KMS-11 (cell line): ENCODE data around the gene AGTR1.

Experiments used
- H2AFZ ChIP-seq: fragments of 200-600 bp; sonication (generic); 2 replicates; pipeline ENCODE4 v1.6.1; 2016; ENCODE audit warnings: antibody characterized with exemption, mixed run types, low read depth
- H3K27ac ChIP-seq: fragments of 200-600 bp; sonication (generic); 2 replicates; pipeline ENCODE4 v1.6.1; 2016; ENCODE audit warnings: mild to moderate bottlenecking, mixed run types
- H3K27me3 ChIP-seq: fragments of 200-600 bp; sonication (generic); 2 replicates; pipeline ENCODE4 v1.6.1; 2017; ENCODE audit warnings: mild to moderate bottlenecking, low read depth, mixed run types, moderate library complexity; ENCODE audit not compliant: insufficient read depth
- H3K36me3 ChIP-seq: fragments of 200-600 bp; sonication (generic); 2 replicates; pipeline ENCODE4 v1.6.1; 2017; ENCODE audit warnings: mild to moderate bottlenecking, mixed run types; ENCODE audit not compliant: insufficient read depth
- H3K4me1 ChIP-seq: fragments of 200-600 bp; sonication (generic); 2 replicates; pipeline ENCODE4 v1.6.1; 2016; ENCODE audit warnings: mild to moderate bottlenecking, low read depth, mixed run types; ENCODE audit not compliant: poor library complexity, severe bottlenecking
- H3K4me2 ChIP-seq: fragments of 200-600 bp; sonication (generic); 2 replicates; pipeline ENCODE4 v1.7.0; 2016; ENCODE audit warnings: mild to moderate bottlenecking, mixed run types
- H3K4me3 ChIP-seq: fragments of 200-600 bp; sonication (generic); IDR thresholded peaks from 2 replicates; pipeline ENCODE4 v1.6.1; 2017; ENCODE audit warnings: low read depth, low read length, mixed read lengths; ENCODE audit not compliant: insufficient read depth
- H3K79me2 ChIP-seq: fragments of 200-600 bp; sonication (generic); 2 replicates; pipeline ENCODE4 v1.6.1; 2016; ENCODE audit warnings: low read depth, mixed run types; ENCODE audit not compliant: insufficient read depth
- H3K9ac ChIP-seq: fragments of 200-600 bp; sonication (generic); 2 replicates; pipeline ENCODE4 v1.6.1; 2016; ENCODE audit warnings: mild to moderate bottlenecking, mixed run types
- H4K20me1 ChIP-seq: fragments of 200-600 bp; sonication (generic); 2 replicates; pipeline ENCODE4 v1.6.1; 2016; ENCODE audit warnings: mild to moderate bottlenecking, mixed run types; ENCODE audit not compliant: insufficient read depth
- CTCF ChIP-seq: fragments of 200-600 bp; sonication (generic); conservative IDR thresholded peaks from 2 replicates; pipeline ENCODE4 v1.6.1; 2017; ENCODE audit warnings: low read depth, mild to moderate bottlenecking, antibody characterized with exemption, low read length, moderate library complexity, mixed read lengths

AGTR1 gene

GRCh38 chr3:148657470-148657869 is 40.2 kb upstream of the AGTR1 start:
- Histone ChIP-seq H3K36me3 (no peaks in the 10 kb centered on the region), H3K9ac (no peak overlapping the region), H4K20me1 (no peaks in the 10 kb centered on the region), H3K4me3 (no peak overlapping the region), H3K27me3 (no peaks in the 10 kb centered on the region), H3K4me2 (no peak overlapping the region), H2AFZ (no peak overlapping the region), H3K4me1 (no peaks in the 10 kb centered on the region), H3K79me2 (no peaks in the 10 kb centered on the region), H3K27ac (no peak overlapping the region)
- no peak for TF ChIP-seq CTCF

DNA sequence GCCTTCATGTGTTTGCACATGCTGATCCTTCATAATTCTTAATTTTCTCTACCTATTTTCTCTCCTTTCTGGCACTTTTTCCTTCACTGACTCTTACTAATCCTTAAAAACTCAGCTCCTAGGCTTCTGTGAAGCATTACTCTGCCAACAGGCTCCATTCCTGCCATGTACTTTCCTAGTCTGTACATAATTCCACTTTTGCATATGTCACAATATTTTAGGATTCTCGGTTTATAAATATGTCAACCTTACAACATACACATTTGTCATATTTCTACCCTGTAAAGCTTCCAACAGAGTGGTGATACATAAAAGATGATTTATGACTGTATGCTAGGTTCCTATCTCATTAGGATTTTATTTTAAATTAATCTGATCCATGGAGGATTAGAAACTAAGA is 38.2 kb upstream of the AGTR1 start:
- H3K4me3 ChIP-seq: no peak overlapping the region
- H3K4me2 ChIP-seq: no peak overlapping the region
- H3K9ac ChIP-seq: no peak overlapping the region
- H3K4me1 ChIP-seq: no peaks in the 10 kb centered on the region
- H3K79me2 ChIP-seq: no peaks in the 10 kb centered on the region
- H4K20me1 ChIP-seq: no peaks in the 10 kb centered on the region
- H3K27me3 ChIP-seq: no peaks in the 10 kb centered on the region
- no peak overlapping the region for H3K27ac ChIP-seq
- no peak for TF ChIP-seq CTCF
- H2AFZ ChIP-seq: no peak overlapping the region
- no peaks in the 10 kb centered on the region for H3K36me3 ChIP-seq

- no peaks in the 10 kb centered on the region for H3K36me3 ChIP-seq
- H3K27ac ChIP-seq: no peak overlapping the region
- no peak overlapping the region for H3K4me2 ChIP-seq
- no peak overlapping the region for H2AFZ ChIP-seq
- H4K20me1 ChIP-seq: no peaks in the 10 kb centered on the region
- no peak overlapping the region for H3K4me3 ChIP-seq
- H3K27me3 ChIP-seq: no peaks in the 10 kb centered on the region
- H3K79me2 ChIP-seq: no peaks in the 10 kb centered on the region
- TF ChIP-seq CTCF: no peak
- no peak overlapping the region for H3K9ac ChIP-seq
- no peaks in the 10 kb centered on the region for H3K4me1 ChIP-seq
These were observed 17.4 kb upstream of the AGTR1 start for GRCh38 chr3:148680289-148680688.

- Histone ChIP-seq H3K4me2 (no peak overlapping the region), H3K79me2 (no peaks in the 10 kb centered on the region), H3K4me1 (no peaks in the 10 kb centered on the region), H2AFZ (no peak overlapping the region), H3K4me3 (no peak overlapping the region), H3K36me3 (no peaks in the 10 kb centered on the region), H3K27me3 (no peaks in the 10 kb centered on the region), H3K27ac (no peak overlapping the region), H4K20me1 (no peaks in the 10 kb centered on the region), H3K9ac (no peak overlapping the region)
- TF ChIP-seq CTCF: no peak
These were observed 16.6 kb upstream of the AGTR1 start for GRCh38 chr3:148681080-148681479.

DNA sequence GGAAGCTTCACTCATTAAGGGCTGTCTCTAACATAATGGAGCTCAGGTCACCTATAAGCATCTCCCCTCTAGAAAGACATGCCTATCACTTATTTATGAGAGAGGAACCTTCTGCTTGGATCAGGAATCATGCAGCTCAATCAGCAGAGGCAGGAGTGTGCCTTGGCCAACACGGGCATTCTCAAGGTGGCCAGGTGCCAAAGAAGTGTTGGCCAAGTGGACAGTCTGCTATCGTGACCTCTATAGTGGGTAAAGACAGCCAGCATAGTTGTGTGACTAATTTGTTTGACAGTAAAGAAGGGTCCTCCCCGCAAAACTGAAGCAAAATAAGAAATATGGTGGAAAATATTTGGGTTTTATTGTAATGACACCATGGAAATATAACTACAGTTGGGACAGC is 14.7 kb upstream of the AGTR1 start:
- no peak overlapping the region for H3K4me3 ChIP-seq
- no peaks in the 10 kb centered on the region for H3K27me3 ChIP-seq
- no peaks in the 10 kb centered on the region for H3K36me3 ChIP-seq
- no peaks in the 10 kb centered on the region for H3K79me2 ChIP-seq
- H3K9ac ChIP-seq: no peak overlapping the region
- H3K4me2 ChIP-seq: no peak overlapping the region
- no peak for TF ChIP-seq CTCF
- H4K20me1 ChIP-seq: no peaks in the 10 kb centered on the region
- H3K27ac ChIP-seq: no peak overlapping the region
- H3K4me1 ChIP-seq: no peaks in the 10 kb centered on the region
- H2AFZ ChIP-seq: no peak overlapping the region
